HepG2 (cell line): Measurements from ENCODE around the gene C5orf47. TPM values are rescaled to one million over a fixed set of nuclear protein-coding genes. Genes with fewer than 3 reads are reported as not detected.

ENCODE experiments used
- BRCA1 ChIP-seq: sonication (generic); formaldehyde crosslinking; IDR thresholded peaks from 2 replicates; pipeline ENCODE4 v1.4.0; 2020; ENCODE audit warnings: missing genetic modification reagents
- FOSL2 ChIP-seq: sonication (generic); formaldehyde crosslinking; IDR thresholded peaks from 2 replicates; pipeline ENCODE4 v1.4.0; 2020; ENCODE audit warnings: missing genetic modification reagents
- JARID2 ChIP-seq: sonication (generic); formaldehyde crosslinking; IDR thresholded peaks from 2 replicates; pipeline ENCODE4 v1.8.1; 2023; ENCODE audit warnings: missing genetic modification reagents, inconsistent platforms; ENCODE audit not compliant: insufficient replicate concordance
- MTF2 ChIP-seq: sonication (generic); formaldehyde crosslinking; IDR thresholded peaks from 2 replicates; pipeline ENCODE4 v1.5.0; 2020; ENCODE audit warnings: missing genetic modification reagents, borderline replicate concordance
- NR2F6 ChIP-seq, 2 experiments: IDR thresholded peaks; 2 replicates each; pipeline ENCODE4 v1.6.1; 2016; ENCODE audit warnings: antibody characterized with exemption in 1 of 2, mild to moderate bottlenecking in 1 of 2
- PAF1 ChIP-seq: IDR thresholded peaks from 2 replicates; pipeline ENCODE4 v1.6.1; 2016; ENCODE audit warnings: missing genetic modification reagents, missing compliant biosample characterization
- PHF21A ChIP-seq: sonication (generic); formaldehyde crosslinking; IDR thresholded peaks from 2 replicates; pipeline ENCODE4 v1.5.0; 2020; ENCODE audit warnings: mild to moderate bottlenecking, missing genetic modification reagents
- SNAI1 ChIP-seq: sonication (generic); formaldehyde crosslinking; IDR thresholded peaks from 2 replicates; pipeline ENCODE4 v1.5.0; 2020; ENCODE audit warnings: mild to moderate bottlenecking, missing genetic modification reagents, borderline replicate concordance
- SRSF9 ChIP-seq: fragments of 200-400 bp; formaldehyde crosslinking; IDR thresholded peaks from 2 replicates; pipeline ENCODE4 v1.6.1; 2018; ENCODE audit warnings: borderline replicate concordance, mild to moderate bottlenecking, low read depth, low read length; ENCODE audit not compliant: insufficient read depth, poor library complexity, severe bottlenecking
- ZNF256 ChIP-seq: sonication (generic); formaldehyde crosslinking; conservative IDR thresholded peaks from 2 replicates; pipeline ENCODE4 v1.4.0; 2020; ENCODE audit warnings: missing genetic modification reagents
- ZNF501 ChIP-seq: sonication (generic); formaldehyde crosslinking; IDR thresholded peaks from 2 replicates; pipeline ENCODE4 v1.5.1; 2020; ENCODE audit warnings: mild to moderate bottlenecking, moderate library complexity, missing genetic modification reagents
- ZNF550 ChIP-seq: sonication (generic); formaldehyde crosslinking; IDR thresholded peaks from 2 replicates; pipeline ENCODE4 v1.4.0; 2020; ENCODE audit warnings: mild to moderate bottlenecking, missing genetic modification reagents, borderline replicate concordance
- ZNF777 ChIP-seq: sonication (generic); formaldehyde crosslinking; IDR thresholded peaks from 2 replicates; pipeline ENCODE4 v1.4.0; 2020; ENCODE audit warnings: missing genetic modification reagents
- polyA plus RNA-seq, 8 experiments: library from polyadenylated mRNA; depleted of rRNA in 3 of 8; stranded (reverse) in 7 of 8; unstranded in 1 of 8; fragments of >200 nt; fragmentation: Illumina TruSeq in 4 of 8; extraction: Trizol in 4 of 8; gene quantifications; 2 replicates each; pipeline versions ENCODE4 v1.2.1 to v1.2.3, GENCODE V29; 2011 to 2016; ENCODE audit warnings: low read depth in 4 of 8, missing spikeins in 1 of 8, mixed read lengths in 1 of 8; ENCODE audit not compliant: insufficient read depth in 1 of 8
- total RNA-seq, 5 experiments: library from RNA; depleted of rRNA; stranded (reverse); fragments of >200 nt; fragmentation: Illumina TruSeq; extraction: Trizol; gene quantifications; 2 replicates each; pipeline ENCODE4 v1.2.3, GENCODE V29; 2016; ENCODE audit warnings: low read depth in 1 of 5
- TF ChIP-seq, protein P1 (sequence below): sonication (generic); formaldehyde crosslinking; IDR thresholded peaks from 2 replicates; pipeline ENCODE4 v1.4.0; 2020; ENCODE audit warnings: missing genetic modification reagents
- TF ChIP-seq, protein P2 (sequence below): sonication (generic); formaldehyde crosslinking; IDR thresholded peaks from 2 replicates; pipeline ENCODE4 v1.4.0; 2020; ENCODE audit warnings: missing genetic modification reagents, borderline replicate concordance
- TF ChIP-seq, protein P3 (sequence below): sonication (generic); formaldehyde crosslinking; IDR thresholded peaks from 2 replicates; pipeline ENCODE4 v1.5.0; 2020; ENCODE audit warnings: mild to moderate bottlenecking, missing genetic modification reagents, moderate library complexity
- TF ChIP-seq, protein P4 (sequence below): sonication (generic); formaldehyde crosslinking; IDR thresholded peaks from 2 replicates; pipeline ENCODE4 v1.8.0; 2022; ENCODE audit warnings: mild to moderate bottlenecking, missing genetic modification reagents

C5orf47 gene
- total and polyA plus RNA-seq, 2 of the 13 experiments (the other 11 are each of a cell fraction or from before 2014, with no cell fraction given) = not detected

DNA sequence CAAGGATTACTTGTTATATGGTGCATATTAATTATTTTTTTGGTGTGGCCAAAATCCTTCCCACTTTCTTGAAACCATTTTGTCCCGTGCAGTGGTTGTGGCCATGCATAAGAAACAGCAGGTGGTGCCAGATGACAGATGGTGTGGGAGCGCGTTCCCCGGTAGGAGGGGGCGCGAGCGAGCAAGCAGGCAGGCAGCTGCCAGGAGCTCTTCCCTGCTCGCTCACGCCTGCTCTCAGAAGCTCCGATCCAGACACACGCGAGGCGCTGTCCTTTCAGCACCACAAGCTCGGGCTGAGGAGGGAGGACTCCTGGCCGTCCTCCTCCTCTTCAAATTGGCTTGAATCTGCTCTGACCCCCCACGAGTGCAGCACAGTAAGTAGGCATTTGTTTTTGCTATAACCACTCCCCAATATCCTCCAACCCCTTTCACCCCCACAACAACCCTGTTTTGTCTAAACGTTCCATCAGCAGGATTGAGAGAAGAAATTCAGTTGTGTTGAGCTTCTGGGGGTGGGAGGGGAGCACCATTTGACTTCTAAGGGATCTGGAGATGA, 56.6 kb downstream of the C5orf47 start, which contains the start of gene NSG2 (continued):
- TF ChIP-seq PHF21A = no peak
- 0 out of 2 replicates have a peak, but pooled peaks have one; percentile 39 for TF ChIP-seq ZNF256 (CRISPR knock-in tag)
- TF ChIP-seq BRCA1 (CRISPR knock-in tag) = 0 out of 2 replicates have a peak, but pooled peaks have one; percentile 45
- no peak for TF ChIP-seq ZNF550 (CRISPR knock-in tag)
- TF ChIP-seq, protein P1, sequence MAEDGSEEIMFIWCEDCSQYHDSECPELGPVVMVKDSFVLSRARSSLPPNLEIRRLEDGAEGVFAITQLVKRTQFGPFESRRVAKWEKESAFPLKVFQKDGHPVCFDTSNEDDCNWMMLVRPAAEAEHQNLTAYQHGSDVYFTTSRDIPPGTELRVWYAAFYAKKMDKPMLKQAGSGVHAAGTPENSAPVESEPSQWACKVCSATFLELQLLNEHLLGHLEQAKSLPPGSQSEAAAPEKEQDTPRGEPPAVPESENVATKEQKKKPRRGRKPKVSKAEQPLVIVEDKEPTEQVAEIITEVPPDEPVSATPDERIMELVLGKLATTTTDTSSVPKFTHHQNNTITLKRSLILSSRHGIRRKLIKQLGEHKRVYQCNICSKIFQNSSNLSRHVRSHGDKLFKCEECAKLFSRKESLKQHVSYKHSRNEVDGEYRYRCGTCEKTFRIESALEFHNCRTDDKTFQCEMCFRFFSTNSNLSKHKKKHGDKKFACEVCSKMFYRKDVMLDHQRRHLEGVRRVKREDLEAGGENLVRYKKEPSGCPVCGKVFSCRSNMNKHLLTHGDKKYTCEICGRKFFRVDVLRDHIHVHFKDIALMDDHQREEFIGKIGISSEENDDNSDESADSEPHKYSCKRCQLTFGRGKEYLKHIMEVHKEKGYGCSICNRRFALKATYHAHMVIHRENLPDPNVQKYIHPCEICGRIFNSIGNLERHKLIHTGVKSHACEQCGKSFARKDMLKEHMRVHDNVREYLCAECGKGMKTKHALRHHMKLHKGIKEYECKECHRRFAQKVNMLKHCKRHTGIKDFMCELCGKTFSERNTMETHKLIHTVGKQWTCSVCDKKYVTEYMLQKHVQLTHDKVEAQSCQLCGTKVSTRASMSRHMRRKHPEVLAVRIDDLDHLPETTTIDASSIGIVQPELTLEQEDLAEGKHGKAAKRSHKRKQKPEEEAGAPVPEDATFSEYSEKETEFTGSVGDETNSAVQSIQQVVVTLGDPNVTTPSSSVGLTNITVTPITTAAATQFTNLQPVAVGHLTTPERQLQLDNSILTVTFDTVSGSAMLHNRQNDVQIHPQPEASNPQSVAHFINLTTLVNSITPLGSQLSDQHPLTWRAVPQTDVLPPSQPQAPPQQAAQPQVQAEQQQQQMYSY (CRISPR knock-in tag) = 0 out of 2 replicates have a peak, but pooled peaks have one; percentile 39
- no peak for TF ChIP-seq PAF1 (CRISPR knock-in tag)
- no peak for TF ChIP-seq NR2F6 (IDR thresholded peaks at IDR 0.05)
- TF ChIP-seq NR2F6 (CRISPR knock-in tag; IDR thresholded peaks at IDR 0.05) = peak; percentile 39; the same call in 1 of the 2 replicates
- TF ChIP-seq JARID2 (CRISPR knock-in tag) = peak; percentile 61
- TF ChIP-seq, protein P2, sequence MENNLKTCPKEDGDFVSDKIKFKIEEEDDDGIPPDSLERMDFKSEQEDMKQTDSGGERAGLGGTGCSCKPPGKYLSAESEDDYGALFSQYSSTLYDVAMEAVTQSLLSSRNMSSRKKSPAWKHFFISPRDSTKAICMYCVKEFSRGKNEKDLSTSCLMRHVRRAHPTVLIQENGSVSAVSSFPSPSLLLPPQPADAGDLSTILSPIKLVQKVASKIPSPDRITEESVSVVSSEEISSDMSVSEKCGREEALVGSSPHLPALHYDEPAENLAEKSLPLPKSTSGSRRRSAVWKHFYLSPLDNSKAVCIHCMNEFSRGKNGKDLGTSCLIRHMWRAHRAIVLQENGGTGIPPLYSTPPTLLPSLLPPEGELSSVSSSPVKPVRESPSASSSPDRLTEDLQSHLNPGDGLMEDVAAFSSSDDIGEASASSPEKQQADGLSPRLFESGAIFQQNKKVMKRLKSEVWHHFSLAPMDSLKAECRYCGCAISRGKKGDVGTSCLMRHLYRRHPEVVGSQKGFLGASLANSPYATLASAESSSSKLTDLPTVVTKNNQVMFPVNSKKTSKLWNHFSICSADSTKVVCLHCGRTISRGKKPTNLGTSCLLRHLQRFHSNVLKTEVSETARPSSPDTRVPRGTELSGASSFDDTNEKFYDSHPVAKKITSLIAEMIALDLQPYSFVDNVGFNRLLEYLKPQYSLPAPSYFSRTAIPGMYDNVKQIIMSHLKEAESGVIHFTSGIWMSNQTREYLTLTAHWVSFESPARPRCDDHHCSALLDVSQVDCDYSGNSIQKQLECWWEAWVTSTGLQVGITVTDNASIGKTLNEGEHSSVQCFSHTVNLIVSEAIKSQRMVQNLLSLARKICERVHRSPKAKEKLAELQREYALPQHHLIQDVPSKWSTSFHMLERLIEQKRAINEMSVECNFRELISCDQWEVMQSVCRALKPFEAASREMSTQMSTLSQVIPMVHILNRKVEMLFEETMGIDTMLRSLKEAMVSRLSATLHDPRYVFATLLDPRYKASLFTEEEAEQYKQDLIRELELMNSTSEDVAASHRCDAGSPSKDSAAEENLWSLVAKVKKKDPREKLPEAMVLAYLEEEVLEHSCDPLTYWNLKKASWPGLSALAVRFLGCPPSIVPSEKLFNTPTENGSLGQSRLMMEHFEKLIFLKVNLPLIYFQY (CRISPR knock-in tag) = no peak
- no peak for TF ChIP-seq ZNF501 (CRISPR knock-in tag)
- TF ChIP-seq, protein P3, sequence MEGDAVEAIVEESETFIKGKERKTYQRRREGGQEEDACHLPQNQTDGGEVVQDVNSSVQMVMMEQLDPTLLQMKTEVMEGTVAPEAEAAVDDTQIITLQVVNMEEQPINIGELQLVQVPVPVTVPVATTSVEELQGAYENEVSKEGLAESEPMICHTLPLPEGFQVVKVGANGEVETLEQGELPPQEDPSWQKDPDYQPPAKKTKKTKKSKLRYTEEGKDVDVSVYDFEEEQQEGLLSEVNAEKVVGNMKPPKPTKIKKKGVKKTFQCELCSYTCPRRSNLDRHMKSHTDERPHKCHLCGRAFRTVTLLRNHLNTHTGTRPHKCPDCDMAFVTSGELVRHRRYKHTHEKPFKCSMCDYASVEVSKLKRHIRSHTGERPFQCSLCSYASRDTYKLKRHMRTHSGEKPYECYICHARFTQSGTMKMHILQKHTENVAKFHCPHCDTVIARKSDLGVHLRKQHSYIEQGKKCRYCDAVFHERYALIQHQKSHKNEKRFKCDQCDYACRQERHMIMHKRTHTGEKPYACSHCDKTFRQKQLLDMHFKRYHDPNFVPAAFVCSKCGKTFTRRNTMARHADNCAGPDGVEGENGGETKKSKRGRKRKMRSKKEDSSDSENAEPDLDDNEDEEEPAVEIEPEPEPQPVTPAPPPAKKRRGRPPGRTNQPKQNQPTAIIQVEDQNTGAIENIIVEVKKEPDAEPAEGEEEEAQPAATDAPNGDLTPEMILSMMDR (CRISPR knock-in tag) = peak; percentile 93
- TF ChIP-seq FOSL2 (CRISPR knock-in tag) = peak; percentile 42; the same call in 1 of the 2 replicates
- no peak for TF ChIP-seq SRSF9
- TF ChIP-seq ZNF777 = no peak
- TF ChIP-seq MTF2 (CRISPR knock-in tag) = no peak
- TF ChIP-seq, protein P4, sequence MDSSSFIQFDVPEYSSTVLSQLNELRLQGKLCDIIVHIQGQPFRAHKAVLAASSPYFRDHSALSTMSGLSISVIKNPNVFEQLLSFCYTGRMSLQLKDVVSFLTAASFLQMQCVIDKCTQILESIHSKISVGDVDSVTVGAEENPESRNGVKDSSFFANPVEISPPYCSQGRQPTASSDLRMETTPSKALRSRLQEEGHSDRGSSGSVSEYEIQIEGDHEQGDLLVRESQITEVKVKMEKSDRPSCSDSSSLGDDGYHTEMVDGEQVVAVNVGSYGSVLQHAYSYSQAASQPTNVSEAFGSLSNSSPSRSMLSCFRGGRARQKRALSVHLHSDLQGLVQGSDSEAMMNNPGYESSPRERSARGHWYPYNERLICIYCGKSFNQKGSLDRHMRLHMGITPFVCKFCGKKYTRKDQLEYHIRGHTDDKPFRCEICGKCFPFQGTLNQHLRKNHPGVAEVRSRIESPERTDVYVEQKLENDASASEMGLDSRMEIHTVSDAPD (CRISPR knock-in tag) = no peak
- no peak for TF ChIP-seq SNAI1 (CRISPR knock-in tag)
